ENCODE data around the gene PRKAG1.

PRKAG1 gene

GRCh38 chr12:49057888-49058287, 39.3 kb upstream of the PRKAG1 start:
- Histone ChIP-seq H2AFZ (ENCODE audit: low read length, unreplicated experiment) (no peak overlapping the region), H3K4me3 (ENCODE audit: low read depth, low read length) (peak overlapping the region; percentile 89), H3K27me3 (ENCODE audit: insufficient read depth, low read length) (no peaks in the 10 kb centered on the region), H3K27ac (ENCODE audit: low read depth, low read length) (no peak overlapping the region), H3K36me3 (ENCODE audit: insufficient read depth, low read length) (no peaks in the 10 kb centered on the region; the same call in 1 of the 2 replicates), H3K79me2 (ENCODE audit: control insufficient read depth, insufficient read depth, low read length, unreplicated experiment) (peaks cover 72% of the 10 kb centered on the region), H3K4me1 (ENCODE audit: control insufficient read depth, insufficient read depth, low read length, unreplicated experiment) (peaks cover 34% of the 10 kb centered on the region)

GRCh38 chr12:49055978-49056754, 37.6 kb upstream of the PRKAG1 start:
- H2AFZ ChIP-seq (ENCODE audit: low read length, unreplicated experiment), result no peak overlapping the region
- peak overlapping the region; percentile 89 for H3K4me3 ChIP-seq (ENCODE audit: low read depth, low read length)
- no peaks in the 10 kb centered on the region; the same call in 1 of the 2 replicates for H3K36me3 ChIP-seq (ENCODE audit: insufficient read depth, low read length)
- peaks cover 31% of the 10 kb centered on the region for H3K4me1 ChIP-seq (ENCODE audit: control insufficient read depth, insufficient read depth, low read length, unreplicated experiment)
- peak overlapping the region; percentile 33; the same call in 1 of the 2 replicates for H3K27ac ChIP-seq (ENCODE audit: low read depth, low read length)
- H3K79me2 ChIP-seq (ENCODE audit: control insufficient read depth, insufficient read depth, low read length, unreplicated experiment), result peaks cover 77% of the 10 kb centered on the region
- no peaks in the 10 kb centered on the region for H3K27me3 ChIP-seq (ENCODE audit: insufficient read depth, low read length)

- no peaks in the 10 kb centered on the region for H3K27me3 ChIP-seq (ENCODE audit: insufficient read depth, low read length)
- no peak overlapping the region for H3K27ac ChIP-seq (ENCODE audit: low read depth, low read length)
- H3K4me1 ChIP-seq (ENCODE audit: control insufficient read depth, insufficient read depth, low read length, unreplicated experiment), result peaks cover 36% of the 10 kb centered on the region
- H3K4me3 ChIP-seq (ENCODE audit: low read depth, low read length), result no peak overlapping the region
- H3K79me2 ChIP-seq (ENCODE audit: control insufficient read depth, insufficient read depth, low read length, unreplicated experiment), result peaks cover 80% of the 10 kb centered on the region
- no peak overlapping the region for H2AFZ ChIP-seq (ENCODE audit: low read length, unreplicated experiment)
- no peaks in the 10 kb centered on the region; the same call in 1 of the 2 replicates for H3K36me3 ChIP-seq (ENCODE audit: insufficient read depth, low read length)
These were observed 36.5 kb upstream of the PRKAG1 start for GRCh38 chr12:49055092-49055491.

GRCh38 chr12:49054524-49054923, 35.9 kb upstream of the PRKAG1 start:
- peaks cover 74% of the 10 kb centered on the region for H3K79me2 ChIP-seq (ENCODE audit: control insufficient read depth, insufficient read depth, low read length, unreplicated experiment)

GRCh38 chr12:49054096-49054495, 35.5 kb upstream of the PRKAG1 start:
- Histone ChIP-seq H3K79me2 (ENCODE audit: control insufficient read depth, insufficient read depth, low read length, unreplicated experiment) (peaks cover 70% of the 10 kb centered on the region), H3K27ac (ENCODE audit: low read depth, low read length) (no peak overlapping the region)

More at GRCh38 chr12:49054524-49054923, 35.9 kb upstream of the PRKAG1 start:
- Histone ChIP-seq H3K27ac (ENCODE audit: low read depth, low read length) (no peak overlapping the region), H3K36me3 (ENCODE audit: insufficient read depth, low read length) (no peaks in the 10 kb centered on the region; the same call in 1 of the 2 replicates), H2AFZ (ENCODE audit: low read length, unreplicated experiment) (no peak overlapping the region), H3K4me3 (ENCODE audit: low read depth, low read length) (no peak overlapping the region), H3K27me3 (ENCODE audit: insufficient read depth, low read length) (no peaks in the 10 kb centered on the region), H3K4me1 (ENCODE audit: control insufficient read depth, insufficient read depth, low read length, unreplicated experiment) (peaks cover 42% of the 10 kb centered on the region)

GRCh38 chr12:49052451-49053208, 34.1 kb upstream of the PRKAG1 start:
- Histone ChIP-seq H3K27ac (ENCODE audit: low read depth, low read length) (no peak overlapping the region), H3K79me2 (ENCODE audit: control insufficient read depth, insufficient read depth, low read length, unreplicated experiment) (peaks cover 55% of the 10 kb centered on the region), H3K27me3 (ENCODE audit: insufficient read depth, low read length) (no peaks in the 10 kb centered on the region), H2AFZ (ENCODE audit: low read length, unreplicated experiment) (no peak overlapping the region), H3K36me3 (ENCODE audit: insufficient read depth, low read length) (peaks cover 16% of the 10 kb centered on the region), H3K4me1 (ENCODE audit: control insufficient read depth, insufficient read depth, low read length, unreplicated experiment) (peaks cover 41% of the 10 kb centered on the region), H3K4me3 (ENCODE audit: low read depth, low read length) (no peak overlapping the region)

More at GRCh38 chr12:49054096-49054495, 35.5 kb upstream of the PRKAG1 start:
- Histone ChIP-seq H3K4me1 (ENCODE audit: control insufficient read depth, insufficient read depth, low read length, unreplicated experiment) (peaks cover 46% of the 10 kb centered on the region), H3K36me3 (ENCODE audit: insufficient read depth, low read length) (peaks cover 1% of the 10 kb centered on the region), H3K4me3 (ENCODE audit: low read depth, low read length) (no peak overlapping the region), H2AFZ (ENCODE audit: low read length, unreplicated experiment) (no peak overlapping the region), H3K27me3 (ENCODE audit: insufficient read depth, low read length) (no peaks in the 10 kb centered on the region)

GRCh38 chr12:49051777-49052438, 33.3 kb upstream of the PRKAG1 start:
- H3K27me3 ChIP-seq (ENCODE audit: insufficient read depth, low read length), result no peaks in the 10 kb centered on the region
- no peak overlapping the region for H3K4me3 ChIP-seq (ENCODE audit: low read depth, low read length)
- H3K79me2 ChIP-seq (ENCODE audit: control insufficient read depth, insufficient read depth, low read length, unreplicated experiment), result peaks cover 48% of the 10 kb centered on the region
- H3K36me3 ChIP-seq (ENCODE audit: insufficient read depth, low read length), result peaks cover 18% of the 10 kb centered on the region
- H3K27ac ChIP-seq (ENCODE audit: low read depth, low read length), result no peak overlapping the region
- no peak overlapping the region for H2AFZ ChIP-seq (ENCODE audit: low read length, unreplicated experiment)
- peaks cover 33% of the 10 kb centered on the region for H3K4me1 ChIP-seq (ENCODE audit: control insufficient read depth, insufficient read depth, low read length, unreplicated experiment)

GRCh38 chr12:49051373-49051764, 32.8 kb upstream of the PRKAG1 start:
- H3K27me3 ChIP-seq (ENCODE audit: insufficient read depth, low read length), result no peaks in the 10 kb centered on the region
- peaks cover 28% of the 10 kb centered on the region for H3K4me1 ChIP-seq (ENCODE audit: control insufficient read depth, insufficient read depth, low read length, unreplicated experiment)
- peaks cover 18% of the 10 kb centered on the region for H3K36me3 ChIP-seq (ENCODE audit: insufficient read depth, low read length)
- H3K27ac ChIP-seq (ENCODE audit: low read depth, low read length), result no peak overlapping the region
- H2AFZ ChIP-seq (ENCODE audit: low read length, unreplicated experiment), result no peak overlapping the region
- peaks cover 42% of the 10 kb centered on the region for H3K79me2 ChIP-seq (ENCODE audit: control insufficient read depth, insufficient read depth, low read length, unreplicated experiment)
- no peak overlapping the region for H3K4me3 ChIP-seq (ENCODE audit: low read depth, low read length)

GRCh38 chr12:49050507-49051372, 32.2 kb upstream of the PRKAG1 start:
- Histone ChIP-seq H3K27me3 (ENCODE audit: insufficient read depth, low read length) (no peaks in the 10 kb centered on the region), H3K79me2 (ENCODE audit: control insufficient read depth, insufficient read depth, low read length, unreplicated experiment) (peaks cover 36% of the 10 kb centered on the region), H3K4me3 (ENCODE audit: low read depth, low read length) (no peak overlapping the region), H3K27ac (ENCODE audit: low read depth, low read length) (no peak overlapping the region), H3K4me1 (ENCODE audit: control insufficient read depth, insufficient read depth, low read length, unreplicated experiment) (peaks cover 23% of the 10 kb centered on the region), H2AFZ (ENCODE audit: low read length, unreplicated experiment) (no peak overlapping the region), H3K36me3 (ENCODE audit: insufficient read depth, low read length) (peaks cover 22% of the 10 kb centered on the region)

Data from ACC112 (cell line).